ENCODE measurements around the gene PUSL1. TPM values are rescaled to one million over a fixed set of nuclear protein-coding genes. Genes with fewer than 3 reads are reported as not detected.

PUSL1 gene
- total and polyA plus RNA-seq, 2 of the 4 experiments (the other 2 are of a cell fraction) = 10.9 to 33.0 TPM

- peaks cover 12 to 30% of the 10 kb centered on the region in 2 experiments for H3K79me1 ChIP-seq (ENCODE audit: low read depth in 1 of 2, low read length in 2 of 2)
- H2AK5ac ChIP-seq (ENCODE audit: low read depth, low read length) = peak overlapping the region; percentile 93
- DNase-seq (no peak), ATAC-seq (ENCODE audit: low read depth) (no peak)
- H4K20me1 ChIP-seq (ENCODE audit: insufficient read depth, low read length) = peaks cover 55% of the 10 kb centered on the region
- H3K23ac ChIP-seq (ENCODE audit: low read depth, low read length) = no peak overlapping the region
- 0 out of 2 replicates have a peak overlapping the region, but pooled peaks have one; percentile 32 for H2BK120ac ChIP-seq (ENCODE audit: low read depth, low read length)
- H3K4me3 ChIP-seq (ENCODE audit: insufficient read depth, low read depth, low read length) = peak overlapping the region; percentile 74
- no peak overlapping the region for H4K8ac ChIP-seq (ENCODE audit: low read depth in 2 of 2, low read length in 2 of 2)
- peak overlapping the region; percentile 96; the same call in 1 of the 2 replicates for H3K14ac ChIP-seq (replicated peaks; ENCODE audit: low read depth, low read length)
- H3K56ac ChIP-seq (ENCODE audit: extremely low read depth, insufficient read depth, low read length) = no peak overlapping the region; the same call in 1 of the 2 replicates
- H3K4me1 ChIP-seq (ENCODE audit: control insufficient read depth, insufficient read depth, low read length) = peaks cover 44% of the 10 kb centered on the region
- no peak overlapping the region for H3K18ac ChIP-seq (ENCODE audit: low read depth, low read length)
- H3K9ac ChIP-seq (ENCODE audit: low read depth, low read length) = peak overlapping the region; percentile 92
- CTCF ChIA-PET = no interaction called here
- H3K27ac ChIP-seq (ENCODE audit: insufficient read depth, low read length) = peak overlapping the region; percentile 96
- H3K9me3 ChIP-seq (ENCODE audit: control insufficient read depth, insufficient read depth, low read length) = no peaks in the 10 kb centered on the region
- intact Hi-C loops (cut with micrococcal nuclease) = loop anchor here (5.0 kb wide), 1 partner anchor 49 kb away; the partner anchor contains the start of genes ACAP3 and PUSL1
- peak overlapping the region; percentile 96 for H2AK9ac ChIP-seq (replicated peaks; ENCODE audit: low read depth, low read length, poor library complexity)
- TF ChIP-seq RCOR1 (IDR thresholded peaks at IDR 0.05; ENCODE audit: insufficient replicate concordance, low read length) (no peak), USF2 (IDR thresholded peaks at IDR 0.05; ENCODE audit: low read depth, low read length) (no peak), CTCF (conservative IDR thresholded peaks at IDR 0.05; ENCODE audit: low read depth, low read length) (no peak), BHLHE40 (IDR thresholded peaks at IDR 0.05; ENCODE audit: low read depth, low read length) (no peak), RFX5 (IDR thresholded peaks at IDR 0.05; ENCODE audit: low read depth, low read length) (no peak)
- no TSS peak for BruUV-seq (replicated peaks)
- POLR2A ChIA-PET (ENCODE audit: unreplicated experiment) = no interaction called here
- no peak overlapping the region for H4K5ac ChIP-seq (ENCODE audit: low read depth, low read length)
- in situ Hi-C loops (cut with MboI; ENCODE audit: low sequenced_read_pairs) = no loop called here
- 58% methylated on average over 2 of the region's 8 CpGs; no CpG with 5 or more reads in 1 of the 2 experiments for WGBS, 2 experiments (ENCODE audit: extremely low coverage in 2 of 2, insufficient read length in 1 of 2)
- peak overlapping the region; percentile 99 for H3K4ac ChIP-seq (ENCODE audit: low read depth, low read length)
- H2BK20ac ChIP-seq (ENCODE audit: low read depth, low read length) = no peak overlapping the region
- peaks cover 6% of the 10 kb centered on the region for H3K9me1 ChIP-seq (ENCODE audit: insufficient read depth, low read length)
- H2BK15ac ChIP-seq (ENCODE audit: low read depth, low read length) = no peak overlapping the region
- H2AFZ ChIP-seq (replicated peaks; ENCODE audit: low read length, poor library complexity) = no peak overlapping the region
- H3K36me3 ChIP-seq (ENCODE audit: control insufficient read depth, insufficient read depth, low read length) = peaks cover 39% of the 10 kb centered on the region
- H3K27me3 ChIP-seq (ENCODE audit: control insufficient read depth, insufficient read depth, low read length) = no peaks in the 10 kb centered on the region
- peak overlapping the region; percentile 96 for H2BK5ac ChIP-seq (ENCODE audit: low read depth, low read length, poor library complexity, severe bottlenecking)
- H4K91ac ChIP-seq (ENCODE audit: insufficient read depth, low read depth, low read length) = no peak overlapping the region
- dilution Hi-C loops (cut with HindIII; ENCODE audit: low sequenced_read_pairs, unreplicated experiment) = no loop called here
- H3K4me2 ChIP-seq (ENCODE audit: low read depth, low read length) = peak overlapping the region; percentile 93
These were observed 47.9 kb downstream of the PUSL1 start for GRCh38 chr1:1356166-1356795.
